ENCODE results near the gene NABP2.
"Not testable (repeated sequence)": the region's sequence is repeated elsewhere in the genome, so short reads cannot be mapped to it uniquely, and the experiment has no call there.

NABP2 gene

GRCh38 chr12:56244494-56244893 lies 20.4 kb downstream of the NABP2 start:
- no peak for DNase-seq (ENCODE audit: low read depth, low spot score)

GRCh38 chr12:56247923-56248322 lies 23.8 kb downstream of the NABP2 start:
- no peak for DNase-seq (ENCODE audit: low read depth, low spot score)

GRCh38 chr12:56248711-56249110 lies 24.6 kb downstream of the NABP2 start:
- DNase-seq (ENCODE audit: low read depth, low spot score): no peak

DNA sequence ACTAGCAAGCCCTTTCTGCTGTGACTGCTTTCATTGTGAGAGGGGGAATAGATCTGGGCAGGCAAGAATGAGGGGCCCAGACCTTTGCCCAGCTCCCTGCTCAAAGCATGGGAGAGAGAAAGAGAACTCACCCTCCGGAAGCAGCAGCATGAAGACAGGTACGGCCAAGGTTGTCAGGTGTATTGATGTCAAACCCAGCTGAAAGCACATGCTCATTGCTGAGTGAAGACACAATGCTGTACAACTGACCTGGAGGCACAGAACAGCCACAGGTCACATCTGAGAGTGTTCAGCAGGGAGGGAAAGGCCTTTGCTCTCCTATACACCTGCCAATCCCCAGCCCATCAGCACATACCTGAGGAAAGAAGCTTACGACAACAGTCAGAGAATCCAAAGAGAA lies 28.5 kb downstream of the NABP2 start:
- no peak for DNase-seq (ENCODE audit: low read depth, low spot score)

DNA sequence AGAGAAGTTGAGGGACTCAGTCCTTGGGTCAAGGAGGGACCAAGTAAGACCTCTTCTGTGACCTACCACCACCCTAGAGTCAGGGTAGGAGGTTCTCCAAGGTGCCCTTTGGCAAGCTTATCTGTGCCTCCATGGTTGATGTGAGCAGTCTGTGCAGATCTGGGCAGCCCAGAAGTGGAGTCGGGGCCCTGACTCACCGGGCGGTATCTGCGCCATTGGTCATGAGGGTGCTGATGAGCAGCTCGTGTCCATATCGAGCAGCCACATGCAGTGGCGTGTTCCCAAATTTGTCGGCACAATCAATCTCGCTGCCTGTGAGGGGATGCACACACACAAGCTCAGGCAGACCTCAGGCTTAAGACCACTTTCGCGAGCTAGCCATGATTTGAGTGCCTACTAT lies 28.9 kb downstream of the NABP2 start:
- DNase-seq (ENCODE audit: low read depth, low spot score): no peak

DNA sequence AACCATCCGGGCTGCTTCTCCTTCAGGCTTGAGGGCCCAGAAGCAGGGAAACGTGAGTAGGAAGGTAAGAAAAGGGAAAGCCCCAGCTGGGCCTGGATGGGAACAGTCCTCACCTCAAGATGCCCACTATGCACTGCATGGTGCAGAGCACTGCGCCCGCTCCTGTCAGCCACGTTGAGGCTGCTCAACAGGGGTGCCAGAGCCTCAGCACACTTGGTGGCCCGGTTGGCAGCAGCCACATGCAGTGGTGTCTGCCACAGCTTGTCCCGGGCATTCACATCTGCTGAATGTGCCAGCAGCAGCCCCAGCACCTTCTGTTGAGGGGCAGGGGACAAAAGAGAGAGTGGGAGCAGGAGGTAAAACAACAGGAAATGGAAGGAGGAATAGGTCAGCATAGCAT lies 31.5 kb downstream of the NABP2 start:
- DNase-seq (ENCODE audit: low read depth, low spot score): no peak

- no peak for DNase-seq (ENCODE audit: low read depth, low spot score)
Measured at GRCh38 chr12:56256326-56256960, 32.3 kb downstream of the NABP2 start.

DNA sequence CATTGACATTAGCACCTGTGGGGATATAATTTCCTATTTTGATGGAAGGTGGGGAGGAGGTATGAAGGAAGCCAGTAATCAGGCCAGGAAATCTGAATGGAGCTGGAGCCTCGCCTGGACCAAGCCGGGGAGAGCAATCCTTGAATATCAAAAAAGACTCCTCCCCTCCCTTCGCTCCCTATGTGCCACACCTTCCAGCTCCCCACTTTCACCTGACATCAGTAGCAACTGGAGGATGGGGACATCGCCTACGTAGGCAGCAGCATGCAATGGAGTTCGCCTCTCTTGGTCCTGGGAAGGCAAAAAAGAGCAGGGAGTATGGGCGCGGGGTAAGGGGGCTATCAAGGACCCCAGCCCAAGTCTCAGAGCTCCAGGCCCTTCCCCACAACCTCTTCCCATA lies 32.9 kb downstream of the NABP2 start:
- DNase-seq (ENCODE audit: low read depth, low spot score): no peak

DNA sequence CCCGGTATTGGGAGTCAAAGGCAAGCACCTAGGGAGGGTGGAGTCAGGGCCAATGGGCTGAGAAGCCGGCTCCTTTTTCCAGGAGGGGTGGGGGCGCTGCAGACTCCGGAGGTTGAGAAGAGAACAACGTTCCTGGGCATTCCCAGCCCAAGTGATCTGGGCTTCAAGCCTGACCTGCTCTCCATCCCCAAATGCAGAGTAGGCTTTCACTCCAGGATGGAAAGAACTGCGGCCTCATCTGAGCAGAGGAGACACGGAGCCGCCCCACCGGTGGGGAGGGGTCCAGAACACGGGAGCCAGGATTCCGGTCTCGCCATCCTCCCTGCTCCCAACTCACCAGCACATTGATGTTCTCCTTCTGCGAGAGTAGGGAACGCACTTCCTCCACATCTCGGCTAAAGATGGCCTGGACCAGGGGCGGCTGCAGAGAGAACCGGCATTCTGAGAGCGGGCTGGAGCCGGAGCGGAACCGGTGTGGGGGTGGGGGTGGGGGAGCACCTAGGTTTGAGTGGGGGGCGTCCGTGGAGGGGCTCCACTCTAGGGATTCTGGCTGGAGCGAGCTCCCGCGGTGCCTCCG lies 33.4 kb downstream of the NABP2 start:
- no peak for DNase-seq (ENCODE audit: low read depth, low spot score)

- no peak for DNase-seq (ENCODE audit: low read depth, low spot score)
Measured at GRCh38 chr12:56258068-56258819, 34.1 kb downstream of the NABP2 start, which contains the start of gene ANKRD52. TSS of gene ANKRD52 (minus strand) at chr12:56258384. CDS start at chr12:56258269, 115 bp downstream.

DNA sequence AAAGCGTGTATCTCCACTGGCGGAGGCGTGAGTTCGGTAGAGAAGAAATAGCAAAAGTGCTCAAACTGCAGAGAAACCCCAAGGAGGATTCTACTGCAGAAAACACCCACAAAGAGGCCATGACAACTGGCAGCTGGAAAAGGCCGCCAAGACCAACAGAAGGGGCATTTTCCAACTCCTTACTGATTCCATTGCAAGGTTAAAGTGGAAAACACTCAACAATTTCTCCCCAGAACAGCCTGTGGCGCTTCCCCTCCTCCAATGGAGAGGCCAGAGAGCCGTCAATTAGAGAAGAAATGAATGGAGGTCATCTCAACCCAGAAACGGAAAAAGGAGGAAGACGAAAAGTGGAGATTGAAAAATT lies 34.7 kb downstream of the NABP2 start:
- no peak for DNase-seq (ENCODE audit: low read depth, low spot score)

GRCh38 chr12:56260380-56260779 lies 36.2 kb downstream of the NABP2 start:
- no peak for DNase-seq (ENCODE audit: low read depth, low spot score)

DNA sequence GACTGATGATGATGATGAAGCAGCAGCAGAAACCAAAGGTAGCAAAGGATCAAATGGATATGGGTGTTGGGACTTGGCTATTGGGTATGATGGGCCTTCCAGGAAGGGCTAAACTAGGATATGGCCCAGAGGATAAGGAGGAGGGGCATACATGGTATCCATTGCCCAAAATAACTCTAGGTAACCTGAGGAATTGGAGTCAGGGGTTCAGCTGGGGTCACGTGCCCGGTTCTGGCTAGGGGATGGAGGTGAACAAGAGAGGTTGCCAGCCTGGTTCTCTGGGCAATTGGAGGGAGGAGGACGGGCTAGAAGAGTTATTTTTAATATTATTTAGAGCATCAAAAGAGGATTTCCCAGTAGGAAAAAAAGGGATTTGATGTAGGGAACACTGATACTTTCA lies 36.8 kb downstream of the NABP2 start:
- no peak for DNase-seq (ENCODE audit: low read depth, low spot score)

- no peak for DNase-seq (ENCODE audit: low read depth, low spot score)
Measured at GRCh38 chr12:56261503-56262232, 37.5 kb downstream of the NABP2 start.

DNA sequence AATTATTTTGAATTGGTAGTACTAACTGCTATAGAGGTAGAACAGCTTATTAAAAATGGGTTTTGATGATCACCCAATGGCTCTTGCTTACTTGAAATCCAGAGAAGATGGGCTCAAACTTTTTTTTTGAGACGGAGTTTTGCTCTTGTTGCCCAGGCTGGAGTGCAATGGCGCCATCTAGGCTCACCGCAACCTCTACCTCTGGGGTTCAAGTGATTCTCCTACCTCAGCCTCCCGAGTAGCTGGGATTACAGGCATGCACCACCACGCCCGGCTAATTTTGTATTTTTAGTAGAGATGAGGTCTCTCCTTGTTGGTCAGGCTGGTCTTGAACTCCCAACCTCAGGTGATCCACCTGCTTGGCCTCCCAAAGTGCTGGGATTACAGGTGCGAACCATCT lies 38.8 kb downstream of the NABP2 start:
- not testable (repeated sequence) for DNase-seq (ENCODE audit: low read depth, low spot score)

- not testable (repeated sequence) for DNase-seq (ENCODE audit: low read depth, low spot score)
Measured at GRCh38 chr12:56266068-56266692, 42.0 kb downstream of the NABP2 start.

DNA sequence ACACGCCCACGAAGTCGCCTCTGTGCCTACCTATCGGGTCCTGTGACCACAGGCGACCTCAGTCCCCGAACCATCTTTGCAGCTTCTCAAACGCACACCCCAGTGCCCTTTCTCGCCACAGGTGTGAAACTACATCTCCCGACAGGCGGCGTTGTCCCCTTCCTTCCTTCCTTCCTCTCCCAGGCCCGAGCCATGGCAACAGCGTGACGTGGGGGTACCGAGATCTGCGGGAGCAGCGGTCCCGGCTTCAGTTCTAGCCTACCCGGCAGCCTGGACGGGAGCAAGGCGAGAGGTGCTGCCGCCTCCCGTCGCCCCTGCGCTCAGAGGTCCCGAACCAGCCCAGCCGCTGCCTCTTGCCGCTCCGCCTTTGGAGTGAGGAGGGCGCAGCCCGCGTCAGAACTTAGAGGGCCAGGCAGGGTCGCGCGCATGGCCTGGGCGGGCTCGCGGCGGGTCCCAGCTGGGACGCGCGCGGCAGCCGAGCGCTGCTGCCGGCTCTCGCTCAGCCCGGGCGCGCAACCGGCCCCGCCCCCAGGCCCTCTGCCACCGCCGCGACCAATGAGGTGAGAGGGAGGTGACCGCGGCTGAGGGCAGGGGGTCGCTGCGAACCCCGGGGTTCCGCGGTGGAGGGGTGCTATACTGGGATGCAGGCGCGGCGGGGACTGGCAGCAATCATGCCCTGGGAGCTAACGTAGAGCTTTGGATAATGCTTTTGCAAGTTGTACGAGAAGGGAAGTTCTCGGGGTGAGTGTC lies 42.7 kb downstream of the NABP2 start, which contains the start of gene COQ10A:
TSS of gene COQ10A (plus strand) at position 250 of the 750 bp plus-strand sequence. CDS start at position 427, 177 bp downstream.
- peak; percentile 47 for DNase-seq (ENCODE audit: low read depth, low spot score)

DNA sequence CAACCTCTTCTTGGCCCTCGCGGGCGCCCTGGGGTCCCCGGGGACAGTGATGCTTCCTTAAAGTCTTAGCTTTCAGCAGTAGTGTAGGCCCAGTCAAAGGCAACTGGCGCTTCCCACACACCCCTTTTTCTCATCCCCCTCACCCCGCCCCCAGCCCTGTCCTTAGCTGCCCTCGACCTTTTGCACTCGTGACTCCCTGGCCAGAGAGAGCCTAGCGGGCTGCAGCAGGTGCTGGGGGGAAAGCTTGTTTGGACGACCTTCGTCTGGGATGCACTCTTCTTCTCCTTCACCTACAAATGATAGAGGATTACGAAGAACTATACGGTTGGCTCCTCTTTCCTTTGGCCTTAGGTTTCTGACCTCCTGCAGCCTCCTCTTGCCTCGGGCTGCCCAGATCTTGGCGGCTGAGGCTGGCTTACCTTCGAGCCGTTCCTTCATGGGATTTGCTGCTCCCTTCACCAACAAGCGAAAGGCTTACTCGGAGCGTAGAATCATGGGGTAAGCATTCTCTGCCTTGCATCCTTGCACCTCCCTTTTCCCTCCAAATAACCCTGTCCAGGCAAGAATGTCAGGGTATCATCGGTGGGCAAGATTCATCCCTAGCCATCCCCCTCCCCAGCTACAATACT lies 43.4 kb downstream of the NABP2 start:
- no peak for DNase-seq (ENCODE audit: low read depth, low spot score)

DNA sequence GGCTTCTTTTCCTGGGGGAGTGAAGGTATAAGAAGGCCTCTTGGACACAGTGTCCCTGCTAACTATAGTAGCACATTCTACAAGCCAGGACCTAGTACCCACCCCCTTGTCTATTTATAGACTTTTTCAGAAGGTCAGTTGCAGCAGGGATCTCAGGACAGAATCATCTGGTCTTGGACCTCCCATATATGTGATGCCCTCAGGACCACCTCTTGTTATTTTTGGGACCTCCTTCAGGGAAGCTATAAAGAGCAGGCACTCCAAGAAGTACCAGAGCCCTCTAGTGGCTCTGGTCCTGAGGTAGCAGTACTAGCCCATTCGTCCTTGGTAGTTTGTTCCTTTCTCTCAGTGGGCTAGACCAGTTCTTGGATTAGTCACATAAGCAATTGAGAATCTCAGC lies 46.9 kb downstream of the NABP2 start:
- DNase-seq (ENCODE audit: low read depth, low spot score): no peak

DNA sequence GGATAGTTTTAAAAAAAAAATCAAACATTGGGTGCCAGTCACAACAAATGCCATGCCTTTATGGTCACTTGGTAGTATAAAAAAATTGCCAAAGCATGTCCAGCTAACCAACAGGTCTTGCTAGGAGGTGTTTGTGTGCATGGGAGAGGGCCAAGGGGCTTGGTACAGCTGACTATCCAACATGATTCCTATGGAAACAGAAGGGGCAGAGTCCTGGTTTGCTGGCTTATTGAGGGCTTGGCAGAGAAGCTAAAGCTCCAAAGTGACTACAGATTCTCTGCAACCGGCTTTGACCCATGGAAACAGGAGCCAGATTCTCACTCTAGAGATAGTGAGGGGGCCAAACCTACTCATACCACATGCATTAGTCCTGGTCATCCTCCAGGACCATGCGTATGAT lies 48.3 kb downstream of the NABP2 start:
- not testable (repeated sequence) for DNase-seq (ENCODE audit: low read depth, low spot score)

DNA sequence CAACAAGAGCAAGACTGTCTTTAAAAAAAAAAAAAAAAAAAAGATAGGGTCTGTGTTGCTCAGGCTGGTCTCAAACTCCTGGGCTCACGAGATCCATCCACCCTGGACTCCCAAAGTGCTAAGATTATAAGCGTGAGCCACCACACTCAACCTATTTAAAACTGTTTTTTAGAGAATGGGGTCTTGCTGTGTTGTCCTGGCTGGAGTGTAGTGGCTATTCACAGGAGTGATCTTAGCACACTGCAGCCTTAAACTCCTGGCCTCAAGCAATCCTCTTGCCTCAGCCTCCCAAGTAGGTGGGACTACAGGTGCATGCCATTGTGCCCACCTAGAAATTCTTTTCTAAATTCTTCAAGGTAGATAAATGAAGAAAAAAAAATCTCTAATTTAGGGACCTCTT lies 50.2 kb downstream of the NABP2 start:
- DNase-seq (ENCODE audit: low read depth, low spot score): no peak
